Mesenteric fat pad (tissue), 1 donor: ENCODE data around the gene SUGT1. TPM values are rescaled to one million over a fixed set of nuclear protein-coding genes. Genes with fewer than 3 reads are reported as not detected.

Experiments used
- DNase-seq: peaks from one replicate; pipeline ENCODE4 v3.0.0-alpha.2; 2020; ENCODE audit warnings: low spot score
- total RNA-seq: library from RNA; stranded (reverse); fragmentation: NEBNext Ultra II Directional; extraction: Animal tissue kit (Norgen Biotek cat#: 25700); gene quantifications from one replicate; pipeline ENCODE4 v1.2.1, GENCODE V29; 2021
- donor health status: DM: yes; HTN: yes; CAD: no.

Gene SUGT1
- total RNA-seq, 1 donor from 2014 or later = 43.8 TPM

- DNase-seq = no peak
Observed at GRCh38 chr13:52736891-52737290, 84.3 kb downstream of the SUGT1 start.

- no peak for DNase-seq
Observed at GRCh38 chr13:52737451-52737850, 84.8 kb downstream of the SUGT1 start.

GRCh38 chr13:52737965-52738364 is 85.3 kb downstream of the SUGT1 start:
- DNase-seq = no peak

- no peak for DNase-seq
Observed at GRCh38 chr13:52738719-52739467, 86.3 kb downstream of the SUGT1 start.

- DNase-seq = no peak
Observed at GRCh38 chr13:52739468-52740071, 86.9 kb downstream of the SUGT1 start, which contains the start of gene CNMD. TSS of gene CNMD (minus strand) at chr13:52739820. CDS start at chr13:52739701, 119 bp downstream.

GRCh38 chr13:52743569-52743968 is 90.9 kb downstream of the SUGT1 start:
- DNase-seq = no peak

- no peak for DNase-seq
Observed at GRCh38 chr13:52743988-52744387, 91.4 kb downstream of the SUGT1 start.

- no peak for DNase-seq
Observed at GRCh38 chr13:52744842-52745375, 92.3 kb downstream of the SUGT1 start.

GRCh38 chr13:52746141-52746540 is 93.5 kb downstream of the SUGT1 start:
- DNase-seq = no peak

GRCh38 chr13:52749419-52749818 is 96.8 kb downstream of the SUGT1 start:
- DNase-seq = no peak

Other genes with a start within 250 kb of the SUGT1 start
- gene THSD1, start 246.7 kb upstream of the SUGT1 start, total RNA-seq = 6.7 TPM
- gene VPS36, start 202.2 kb upstream of the SUGT1 start, total RNA-seq = 34.7 TPM
- gene CKAP2, start 197.4 kb upstream of the SUGT1 start, total RNA-seq = 8.3 TPM
- gene HNRNPA1L2, start 10.4 kb upstream of the SUGT1 start, total RNA-seq = 2.3 TPM
- not detected for gene CNMD, start 87.0 kb downstream of the SUGT1 start, total RNA-seq
- gene PCDH8, start 195.8 kb downstream of the SUGT1 start, total RNA-seq = not detected